K562 (cell line): ENCODE data around the gene FAM98C.

Source experiments
- FOXK1 ChIP-seq: sonication (generic); formaldehyde crosslinking; IDR thresholded peaks from 2 replicates; pipeline ENCODE4 v1.8.0; 2022; ENCODE audit warnings: missing genetic modification reagents, mild to moderate bottlenecking, borderline replicate concordance
- MYC ChIP-seq, 2 experiments: fragments of 250-450 bp in 1 of 2; sonication (Bioruptor Pico) in 1 of 2; IDR thresholded peaks; 2 replicates each; pipeline versions ENCODE4 v1.5.1 to v1.6.1; 2012 to 2021; ENCODE audit warnings: low read depth in 2 of 2, borderline replicate concordance in 1 of 2, improper control_type of control experiment in 1 of 2, low read length in 1 of 2, mild to moderate bottlenecking in 1 of 2, moderate library complexity in 1 of 2
- THRA ChIP-seq: fragments of 450-650 bp; IDR thresholded peaks from 2 replicates; pipeline ENCODE4 v1.6.1; 2017; ENCODE audit warnings: mild to moderate bottlenecking, moderate library complexity

GRCh38 chr19:38445362-38445761 lies 42.5 kb downstream of the FAM98C start:
- TF ChIP-seq FOXK1 (CRISPR knock-in tag): no peak
- no peak for TF ChIP-seq MYC (IDR thresholded peaks at IDR 0.05; ENCODE audit: low read depth, low read length)
- no peak for TF ChIP-seq MYC (CRISPR knock-in tag; IDR thresholded peaks at IDR 0.05; ENCODE audit: borderline replicate concordance, low read depth)
- TF ChIP-seq THRA: no peak
